Measurements from ENCODE around the gene KIF23. TPM values are rescaled to one million over a fixed set of nuclear protein-coding genes. Genes with fewer than 3 reads are reported as not detected.
A peak's percentile ranks its signal among the peaks of the same experiment; 100 is the strongest.

Gene KIF23
- total RNA-seq, 1 donor from 2014 or later = 26.5 TPM

DNA sequence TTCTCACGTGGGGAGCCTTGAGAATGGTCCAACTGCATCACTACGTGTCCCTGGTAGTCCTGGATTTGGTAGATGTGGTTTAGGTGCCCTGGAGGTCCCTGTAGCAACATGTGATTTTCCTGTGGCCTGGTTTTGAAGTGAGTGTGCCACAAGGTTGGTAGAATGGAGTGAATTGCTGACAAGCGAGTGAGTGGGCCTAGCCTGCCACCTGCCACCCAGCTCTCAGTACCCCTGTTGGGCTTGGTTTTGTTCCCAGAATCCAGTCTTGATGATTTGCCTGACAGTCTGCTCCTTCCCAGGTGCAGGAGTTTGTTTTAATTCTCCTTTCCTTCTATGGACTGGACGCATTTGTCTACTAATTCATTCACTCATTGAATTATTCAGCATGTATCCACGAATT, 57.9 kb downstream of the KIF23 start:
- Mint-ChIP-seq H3K4me1 (ENCODE audit: low read depth) (peaks cover 27% of the 10 kb centered on the region), H3K4me3 (ENCODE audit: low read depth) (no peak overlapping the region), H3K9me3 (ENCODE audit: low read depth) (no peaks in the 10 kb centered on the region), H3K27me3 (peaks cover 45% of the 10 kb centered on the region), H3K36me3 (ENCODE audit: insufficient read depth) (no peaks in the 10 kb centered on the region), H3K27ac (no peak overlapping the region)
- TF ChIP-seq, protein P1, sequence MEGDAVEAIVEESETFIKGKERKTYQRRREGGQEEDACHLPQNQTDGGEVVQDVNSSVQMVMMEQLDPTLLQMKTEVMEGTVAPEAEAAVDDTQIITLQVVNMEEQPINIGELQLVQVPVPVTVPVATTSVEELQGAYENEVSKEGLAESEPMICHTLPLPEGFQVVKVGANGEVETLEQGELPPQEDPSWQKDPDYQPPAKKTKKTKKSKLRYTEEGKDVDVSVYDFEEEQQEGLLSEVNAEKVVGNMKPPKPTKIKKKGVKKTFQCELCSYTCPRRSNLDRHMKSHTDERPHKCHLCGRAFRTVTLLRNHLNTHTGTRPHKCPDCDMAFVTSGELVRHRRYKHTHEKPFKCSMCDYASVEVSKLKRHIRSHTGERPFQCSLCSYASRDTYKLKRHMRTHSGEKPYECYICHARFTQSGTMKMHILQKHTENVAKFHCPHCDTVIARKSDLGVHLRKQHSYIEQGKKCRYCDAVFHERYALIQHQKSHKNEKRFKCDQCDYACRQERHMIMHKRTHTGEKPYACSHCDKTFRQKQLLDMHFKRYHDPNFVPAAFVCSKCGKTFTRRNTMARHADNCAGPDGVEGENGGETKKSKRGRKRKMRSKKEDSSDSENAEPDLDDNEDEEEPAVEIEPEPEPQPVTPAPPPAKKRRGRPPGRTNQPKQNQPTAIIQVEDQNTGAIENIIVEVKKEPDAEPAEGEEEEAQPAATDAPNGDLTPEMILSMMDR (IDR thresholded peaks at IDR 0.05; ENCODE audit: unreplicated experiment) = no peak
- DNase-seq (ENCODE audit: low spot score, unreplicated experiment) = no peak

DNA sequence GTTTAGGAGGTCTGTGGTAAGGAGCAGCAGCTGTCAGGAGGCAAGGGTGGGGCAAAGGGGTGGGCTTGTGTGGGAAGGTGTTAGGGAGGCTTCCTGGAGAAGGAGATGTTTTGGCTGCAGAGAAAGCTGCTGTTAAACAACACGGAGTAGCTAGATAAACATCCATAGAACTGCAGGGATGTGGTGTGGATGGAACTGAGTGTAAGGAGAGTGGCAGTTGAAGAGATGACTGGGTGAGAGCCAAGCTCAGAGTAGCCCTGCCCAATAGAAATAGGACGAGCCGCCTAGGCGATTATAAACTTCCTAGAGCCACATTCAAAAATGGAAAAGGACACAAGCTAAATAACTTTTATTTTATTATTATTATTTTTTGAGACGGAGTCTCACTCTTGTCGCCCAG, 58.4 kb downstream of the KIF23 start:
- H3K9me3 Mint-ChIP-seq (ENCODE audit: low read depth) = no peaks in the 10 kb centered on the region
- peaks cover 45% of the 10 kb centered on the region for H3K27me3 Mint-ChIP-seq
- H3K4me3 Mint-ChIP-seq (ENCODE audit: low read depth) = no peak overlapping the region
- no peak overlapping the region for H3K27ac Mint-ChIP-seq
- TF ChIP-seq, protein P1 (IDR thresholded peaks at IDR 0.05; ENCODE audit: unreplicated experiment) = no peak
- no peaks in the 10 kb centered on the region for H3K36me3 Mint-ChIP-seq (ENCODE audit: insufficient read depth)
- peaks cover 23% of the 10 kb centered on the region for H3K4me1 Mint-ChIP-seq (ENCODE audit: low read depth)
- DNase-seq (ENCODE audit: low spot score, unreplicated experiment) = no peak

DNA sequence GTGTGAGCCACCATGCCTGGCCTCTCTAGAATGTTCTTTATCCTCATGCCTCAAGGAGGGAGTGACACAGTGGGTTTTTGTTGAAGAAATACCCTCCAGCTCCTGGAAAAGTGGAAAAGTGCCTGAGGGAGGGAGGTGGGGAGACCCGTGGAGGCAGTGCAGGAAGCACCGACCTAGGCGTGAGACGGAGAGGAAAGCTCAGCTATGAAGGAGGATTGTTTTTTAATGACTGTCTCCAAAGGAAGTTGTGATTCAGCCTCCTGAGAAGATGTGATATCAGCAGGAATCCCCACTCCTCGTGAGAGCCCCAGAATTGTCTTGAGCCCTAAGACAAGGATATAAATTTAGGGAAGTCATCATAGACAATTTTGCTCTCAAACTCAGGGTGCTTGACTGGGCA, 60.1 kb downstream of the KIF23 start:
- Mint-ChIP-seq H3K27me3 (peaks cover 52% of the 10 kb centered on the region), H3K9me3 (ENCODE audit: low read depth) (no peaks in the 10 kb centered on the region), H3K4me3 (ENCODE audit: low read depth) (no peak overlapping the region), H3K4me1 (ENCODE audit: low read depth) (peaks cover 7% of the 10 kb centered on the region), H3K36me3 (ENCODE audit: insufficient read depth) (no peaks in the 10 kb centered on the region), H3K27ac (no peak overlapping the region)
- DNase-seq (ENCODE audit: low spot score, unreplicated experiment) = no peak
- TF ChIP-seq, protein P1 (IDR thresholded peaks at IDR 0.05; ENCODE audit: unreplicated experiment) = no peak

DNA sequence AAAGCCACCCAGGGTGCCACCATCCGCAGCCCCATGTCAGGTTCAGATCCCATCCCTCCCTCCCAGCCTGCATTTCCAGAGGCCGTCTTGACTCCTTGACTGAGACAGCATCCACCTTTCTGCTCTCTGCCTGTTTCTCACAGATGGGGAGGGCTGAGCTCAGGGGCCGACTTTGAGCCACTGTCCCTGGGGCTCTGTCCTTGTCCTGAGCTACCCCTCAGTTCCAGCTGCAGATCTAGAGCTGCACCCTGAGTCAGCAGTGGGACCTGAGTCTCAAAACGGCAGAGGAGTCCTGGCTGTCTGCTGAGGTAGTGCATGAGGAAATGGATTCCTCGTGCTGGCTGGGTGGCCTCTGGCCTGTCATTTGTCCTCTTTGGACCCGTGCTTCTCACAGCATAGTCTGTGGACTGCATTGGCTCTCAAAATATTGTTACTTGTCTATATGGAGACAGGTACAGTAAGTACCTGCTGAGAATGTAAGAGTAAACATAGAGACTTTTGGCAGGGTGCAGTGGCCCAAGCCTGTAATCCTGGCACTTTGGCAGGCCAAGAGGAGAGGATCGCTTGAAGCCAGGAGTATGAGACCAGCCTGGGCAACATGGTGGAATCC, 60.8 kb downstream of the KIF23 start:
- H3K9me3 Mint-ChIP-seq (ENCODE audit: low read depth) = peaks cover 6% of the 10 kb centered on the region
- DNase-seq (ENCODE audit: low spot score, unreplicated experiment) = no peak
- no peak overlapping the region for H3K27ac Mint-ChIP-seq
- peaks cover 2% of the 10 kb centered on the region for H3K36me3 Mint-ChIP-seq (ENCODE audit: insufficient read depth)
- no peak overlapping the region for H3K4me3 Mint-ChIP-seq (ENCODE audit: low read depth)
- H3K4me1 Mint-ChIP-seq (ENCODE audit: low read depth) = peaks cover under 1% of the 10 kb centered on the region
- peaks cover 54% of the 10 kb centered on the region for H3K27me3 Mint-ChIP-seq
- TF ChIP-seq, protein P1 (IDR thresholded peaks at IDR 0.05; ENCODE audit: unreplicated experiment) = no peak

DNA sequence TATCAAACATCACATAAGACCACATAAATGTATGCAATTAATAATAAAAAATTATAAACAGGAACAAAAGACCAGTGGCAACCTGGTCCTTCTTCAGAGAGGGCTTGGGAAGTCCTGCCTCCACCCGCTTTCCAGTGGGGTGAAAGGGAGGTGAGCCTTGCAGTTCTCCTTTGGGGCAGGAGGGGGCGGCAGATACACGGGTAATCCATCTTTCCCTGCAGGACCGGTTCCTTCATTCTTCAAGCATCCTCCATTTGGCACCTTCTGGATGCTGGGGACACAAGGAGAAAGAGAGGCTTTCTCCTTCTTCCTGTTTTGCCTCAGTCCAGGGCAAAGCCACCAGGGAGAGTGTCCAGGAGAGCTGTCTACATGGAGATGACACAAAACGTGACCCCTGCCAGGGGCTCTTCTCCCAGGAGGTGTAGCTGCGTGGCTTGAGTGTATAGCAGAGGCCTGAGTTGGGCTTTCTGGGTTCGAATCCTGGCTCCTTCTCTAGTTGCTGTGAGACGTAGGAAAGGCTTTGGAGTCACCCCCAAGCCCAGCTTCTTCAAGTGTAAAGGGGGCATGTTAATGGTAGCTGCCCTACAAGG, 61.7 kb downstream of the KIF23 start:
- Mint-ChIP-seq H3K4me1 (ENCODE audit: low read depth) (no peaks in the 10 kb centered on the region), H3K36me3 (ENCODE audit: insufficient read depth) (peaks cover 2% of the 10 kb centered on the region), H3K27me3 (peaks cover 56% of the 10 kb centered on the region), H3K4me3 (ENCODE audit: low read depth) (no peak overlapping the region), H3K27ac (no peak overlapping the region), H3K9me3 (ENCODE audit: low read depth) (peaks cover 9% of the 10 kb centered on the region)
- DNase-seq (ENCODE audit: low spot score, unreplicated experiment) = peak; percentile 73
- TF ChIP-seq, protein P1 (IDR thresholded peaks at IDR 0.05; ENCODE audit: unreplicated experiment) = peak; percentile 92

Data from progenitor cell of endocrine pancreas (in vitro differentiated cells).